ENCODE results near the gene STIM2.

- peak; percentile 85 for TF ChIP-seq MAX (IDR thresholded peaks at IDR 0.05)
- 0 out of 2 replicates have a peak, but pooled peaks have one; percentile 12 for TF ChIP-seq YY1 (IDR thresholded peaks at IDR 0.05; ENCODE audit: low read depth)
- no peak for TF ChIP-seq TAF1 (IDR thresholded peaks at IDR 0.05; ENCODE audit: low read depth)
- TF ChIP-seq EP300 (IDR thresholded peaks at IDR 0.05; ENCODE audit: borderline replicate concordance): peak; percentile 84
- peak; percentile 33; the same call in 1 of the 2 replicates for TF ChIP-seq RAD21 (IDR thresholded peaks at IDR 0.05; ENCODE audit: low read depth)
- TF ChIP-seq REST (IDR thresholded peaks at IDR 0.05; ENCODE audit: low read depth): no peak
- TF ChIP-seq CEBPB (IDR thresholded peaks at IDR 0.05): peak; percentile 56; the same call in 1 of the 2 replicates
- TF ChIP-seq CREB1 (IDR thresholded peaks at IDR 0.05; ENCODE audit: low read depth): no peak
- peak; percentile 79 for TF ChIP-seq EGR1 (IDR thresholded peaks at IDR 0.05)
- TF ChIP-seq NFIC (IDR thresholded peaks at IDR 0.05): peak; percentile 93
- TF ChIP-seq FOXM1 (IDR thresholded peaks at IDR 0.05; ENCODE audit: borderline replicate concordance, low read depth): 0 out of 2 replicates have a peak, but pooled peaks have one; percentile 38
- no peak for TF ChIP-seq ZBTB7A (IDR thresholded peaks at IDR 0.05; ENCODE audit: low read depth)
- TF ChIP-seq USF1 (IDR thresholded peaks at IDR 0.05): peak; percentile 20; the same call in 1 of the 2 replicates
- TF ChIP-seq TCF12 (IDR thresholded peaks at IDR 0.05; ENCODE audit: low read depth): peak; percentile 85
Measured at GRCh38 chr4:26839534-26839951, 21.1 kb upstream of the STIM2 start.
